Muscle of back (tissue), 11 donors: ENCODE measurements around the gene TERT. TPM values are rescaled to one million over a fixed set of nuclear protein-coding genes. Genes with fewer than 3 reads are reported as not detected.
A peak's percentile ranks its signal among the peaks of the same experiment; 100 is the strongest.
"Not testable (repeated sequence)": the region's sequence is repeated elsewhere in the genome, so short reads cannot be mapped to it uniquely, and the experiment has no call there.

Source experiments
- DNase-seq, 3 donors: peaks; one replicate each; pipeline versions ENCODE4 v3.0.0 to v3.0.0-alpha.2; 2013
- polyA plus RNA-seq, 10 donors: library from polyadenylated mRNA; unstranded; fragments of 120-200 nt; gene quantifications; one replicate each; pipeline ENCODE4 v1.2.1, GENCODE V29; 2013; ENCODE audit not compliant: insufficient read length in 10 of 10

Gene TERT
- polyA plus RNA-seq, 10 donors: 0.08 TPM; not detected in 9

DNA sequence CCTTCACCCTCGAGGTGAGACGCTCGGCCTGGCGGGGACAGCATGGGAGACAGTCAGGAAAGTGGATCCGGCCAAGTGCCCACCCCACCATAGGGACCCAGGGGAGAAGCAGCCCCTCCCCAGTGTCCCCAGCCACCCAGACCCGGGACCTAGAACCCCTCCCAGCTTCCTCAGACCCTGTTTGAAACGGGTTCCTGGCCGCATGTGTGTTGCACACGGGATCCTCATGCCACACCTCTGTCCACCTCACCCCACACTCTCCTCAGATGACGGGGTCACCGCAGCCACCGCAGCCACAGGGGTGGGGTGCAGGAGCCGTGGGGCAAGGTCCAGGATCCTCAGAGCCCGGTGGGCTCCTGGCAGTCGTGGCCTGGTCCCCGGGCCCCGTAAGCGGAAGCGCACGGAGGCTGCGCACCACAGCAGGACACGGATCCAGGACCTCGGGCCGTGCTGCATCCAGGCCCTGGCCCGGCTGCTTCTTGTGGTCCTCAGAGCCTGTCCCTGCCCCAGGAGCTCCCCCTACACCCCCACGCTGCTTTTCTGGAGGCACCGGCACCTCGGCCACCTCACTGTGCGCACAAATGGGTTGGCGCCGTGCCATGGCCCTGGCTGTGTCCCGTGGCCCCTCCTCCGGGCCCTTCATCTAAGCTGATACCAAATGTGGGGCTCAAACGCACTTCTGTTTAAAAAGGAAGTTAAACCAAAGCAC lies 15.3 kb downstream of the TERT start:
- DNase-seq: no peak

DNA sequence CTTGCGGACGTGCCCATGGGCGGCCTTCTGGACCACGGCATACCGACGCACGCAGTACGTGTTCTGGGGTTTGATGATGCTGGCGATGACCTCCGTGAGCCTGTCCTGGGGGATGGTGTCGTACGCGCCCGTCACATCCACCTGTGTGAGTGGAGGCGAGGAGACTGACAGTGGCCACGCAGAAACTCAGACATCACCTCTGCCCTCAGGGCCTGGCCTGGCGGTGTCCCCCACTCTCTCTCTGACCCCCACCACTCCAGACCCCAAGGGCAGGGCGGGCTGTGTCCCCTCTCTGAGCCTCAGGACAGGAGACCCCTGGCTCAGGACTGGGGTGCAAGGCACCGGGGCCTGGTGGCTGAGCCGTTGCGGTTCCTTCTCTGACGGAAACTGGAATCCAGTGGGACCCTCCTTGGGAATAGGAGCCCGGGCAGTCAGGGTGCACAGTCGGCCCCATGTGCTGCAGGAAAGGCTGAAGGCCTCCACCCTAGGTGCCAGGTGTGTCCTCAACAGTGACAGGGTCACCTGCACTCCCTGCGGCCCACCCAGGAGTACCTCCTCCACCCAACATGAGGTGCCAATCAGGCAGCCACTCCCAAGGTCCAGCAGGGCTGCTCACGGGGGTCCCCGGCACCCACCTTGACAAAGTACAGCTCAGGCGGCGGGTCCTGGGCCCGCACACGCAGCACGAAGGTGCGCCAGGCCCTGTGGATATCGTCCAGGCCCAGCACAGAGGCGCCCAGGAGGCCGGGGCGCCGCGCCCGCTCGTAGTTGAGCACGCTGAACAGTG lies 16.0 kb downstream of the TERT start:
- no peak for DNase-seq

DNA sequence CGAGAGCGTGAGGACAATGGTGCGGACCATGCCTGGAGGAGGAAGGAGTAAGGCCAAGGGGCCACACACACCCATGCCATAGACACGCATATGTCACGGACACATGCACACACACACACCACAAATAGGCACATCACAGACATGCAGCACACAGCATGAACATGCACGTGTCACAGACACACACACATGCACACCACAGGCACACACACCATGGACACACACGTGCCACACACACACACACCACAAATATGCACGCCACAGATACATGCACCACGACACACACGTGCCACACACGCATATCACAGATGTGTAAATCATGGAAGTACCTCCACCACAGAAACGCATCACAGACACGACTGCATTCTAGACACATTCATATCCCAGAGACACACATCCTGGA lies 16.7 kb downstream of the TERT start:
- DNase-seq: no peak

DNA sequence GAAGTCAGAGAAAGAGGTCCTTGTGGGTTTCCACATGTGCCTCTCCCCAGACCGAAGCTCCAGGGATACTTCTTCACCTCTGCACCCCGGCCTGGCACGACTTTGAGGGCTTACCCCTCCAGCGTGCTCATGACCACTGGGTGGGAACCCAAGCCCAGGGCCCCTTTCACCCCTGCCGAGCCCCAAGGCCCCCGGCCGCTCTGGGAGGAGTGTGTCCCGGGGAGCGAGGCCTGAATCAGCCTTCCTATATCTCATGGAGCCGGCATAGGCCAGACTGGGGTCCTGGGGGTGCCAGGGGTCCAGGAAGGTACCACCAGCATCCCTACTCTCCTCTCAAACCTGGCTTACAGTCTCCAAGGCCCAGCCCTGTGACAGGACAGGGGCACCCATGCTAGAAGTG lies 17.1 kb downstream of the TERT start:
- no peak for DNase-seq

DNA sequence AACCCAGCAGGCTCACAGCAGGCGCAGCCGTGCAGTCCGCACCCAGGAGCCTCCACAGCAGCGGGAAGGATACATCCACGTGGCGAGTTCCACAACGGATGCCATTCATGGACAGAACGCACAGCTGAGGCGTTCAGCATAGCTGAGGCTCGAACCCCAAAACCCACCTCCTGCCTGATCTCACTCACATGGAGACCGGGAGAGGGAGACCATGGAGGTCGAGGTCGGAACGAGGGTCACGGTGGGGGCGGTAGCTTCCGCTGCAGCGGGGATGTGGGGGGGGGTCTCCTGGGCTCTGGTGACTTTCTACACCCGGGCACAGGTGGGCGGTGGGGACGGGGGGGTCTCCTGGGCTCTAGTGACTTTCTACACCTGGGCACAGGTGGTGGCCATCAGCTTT lies 17.5 kb downstream of the TERT start:
- DNase-seq: no peak

DNA sequence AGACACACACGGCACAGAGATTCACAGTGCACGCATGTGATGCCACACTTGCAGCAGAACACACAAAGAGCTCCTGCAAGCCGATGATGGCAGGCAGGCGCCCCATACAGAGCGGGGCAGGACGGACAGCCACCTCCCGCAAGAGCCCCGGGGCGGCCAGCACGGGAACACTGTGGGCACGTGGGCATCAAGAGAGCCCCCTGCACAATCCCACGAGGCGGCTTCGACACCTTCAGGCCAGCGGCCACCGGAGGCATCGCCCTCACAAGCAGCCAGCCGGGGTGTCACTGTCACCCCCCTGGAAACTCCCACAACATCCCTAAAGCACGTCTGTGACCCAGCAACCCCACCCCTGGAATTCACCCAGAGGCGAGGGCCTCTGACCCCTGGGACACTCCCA lies 17.9 kb downstream of the TERT start:
- no peak for DNase-seq

DNA sequence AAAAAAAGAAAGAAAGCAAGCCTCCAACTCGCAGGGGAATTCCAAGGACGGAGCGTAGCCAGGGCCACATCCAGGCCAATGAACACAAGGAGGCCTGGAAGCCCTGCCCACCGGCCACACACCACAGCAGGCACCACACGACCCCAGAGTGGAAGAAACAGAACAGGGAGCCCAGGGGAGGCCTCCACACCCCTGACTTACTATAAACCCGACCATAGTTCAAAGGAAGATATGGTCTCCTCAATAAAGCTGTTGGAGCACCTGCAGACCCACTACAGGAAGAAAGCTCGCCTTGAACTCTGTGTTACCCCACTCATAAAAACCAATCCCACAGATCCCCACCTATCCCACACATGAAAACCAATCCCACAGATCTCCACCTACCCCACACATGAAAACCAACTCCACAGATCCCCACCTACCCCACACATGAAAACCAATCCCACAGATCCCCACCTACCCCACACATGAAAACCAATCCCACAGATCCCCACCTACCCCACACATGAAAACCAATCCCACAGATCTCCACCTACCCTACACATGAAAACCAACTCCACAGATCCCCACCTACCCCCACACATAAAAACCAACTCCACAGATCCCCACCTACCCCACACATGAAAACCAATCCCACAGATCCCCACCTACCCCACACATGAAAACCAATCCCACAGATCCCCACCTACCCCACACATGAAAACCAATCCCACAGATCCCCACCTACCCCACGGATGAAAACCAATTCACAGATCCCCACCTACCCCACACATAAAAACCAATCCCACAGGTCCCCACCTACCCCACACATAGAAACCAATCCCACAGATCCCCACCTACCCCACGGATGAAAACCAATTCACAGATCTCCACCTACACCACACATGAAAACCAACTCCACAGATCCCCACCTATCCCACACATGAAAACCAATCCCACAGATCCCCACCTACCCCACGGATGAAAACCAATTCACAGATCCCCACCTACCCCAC lies 19.2 kb downstream of the TERT start:
- DNase-seq: not testable (repeated sequence)

DNA sequence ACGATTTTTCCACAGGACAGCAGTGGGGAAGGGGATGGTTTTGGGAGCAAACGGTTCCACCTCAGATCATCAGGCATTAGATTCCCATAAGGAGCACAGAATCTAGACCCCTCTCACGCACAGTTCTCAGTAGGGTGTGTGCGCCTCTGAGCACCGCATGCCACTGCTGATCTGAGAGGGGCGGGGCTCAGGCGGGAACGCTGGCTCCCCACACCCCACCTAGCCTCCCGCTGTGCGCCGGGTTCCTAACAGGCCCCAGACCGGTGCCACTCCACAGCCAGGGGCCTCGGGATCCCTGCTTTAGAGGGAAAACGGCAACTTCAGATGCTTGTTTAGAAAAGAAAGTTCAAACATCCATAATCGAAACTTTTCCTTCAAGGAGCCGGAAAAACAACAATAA lies 20.4 kb downstream of the TERT start:
- no peak for DNase-seq

DNA sequence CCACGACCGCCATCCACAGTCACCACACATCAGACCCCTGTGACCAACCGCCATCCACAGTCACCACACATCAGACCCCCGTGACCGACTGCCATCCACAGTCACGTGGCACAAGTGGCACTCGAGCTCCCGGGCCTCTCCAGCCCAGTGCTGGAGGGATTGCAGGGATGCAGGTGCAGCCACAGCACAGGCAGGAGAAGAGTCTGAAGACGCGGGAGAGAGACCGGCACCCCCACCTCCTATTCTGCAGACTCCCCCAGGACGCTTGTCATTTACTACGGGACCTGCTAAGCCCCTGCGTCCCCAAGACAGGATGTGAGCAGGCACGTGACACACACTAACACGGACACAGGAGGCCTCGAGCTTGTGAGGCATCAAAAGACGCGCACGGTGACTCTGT lies 21.1 kb downstream of the TERT start:
- no peak for DNase-seq

DNA sequence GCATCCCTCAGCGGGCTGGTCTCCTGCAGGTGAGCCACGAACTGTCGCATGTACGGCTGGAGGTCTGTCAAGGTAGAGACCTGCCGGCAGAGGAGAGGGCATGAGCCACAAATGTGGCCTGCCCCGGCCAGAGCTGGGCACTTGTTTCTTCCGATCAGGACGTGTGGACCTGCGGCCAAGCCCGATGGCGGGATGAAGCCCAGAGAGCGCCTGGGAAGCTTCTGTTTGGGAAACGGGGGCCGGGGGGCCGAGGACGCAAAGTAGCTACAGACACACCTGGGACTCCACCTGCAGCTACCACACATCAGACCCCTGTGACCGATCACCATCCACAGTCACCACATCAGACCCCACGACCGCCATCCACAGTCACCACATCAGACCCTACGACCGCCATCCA lies 22.7 kb downstream of the TERT start:
- DNase-seq: no peak

DNA sequence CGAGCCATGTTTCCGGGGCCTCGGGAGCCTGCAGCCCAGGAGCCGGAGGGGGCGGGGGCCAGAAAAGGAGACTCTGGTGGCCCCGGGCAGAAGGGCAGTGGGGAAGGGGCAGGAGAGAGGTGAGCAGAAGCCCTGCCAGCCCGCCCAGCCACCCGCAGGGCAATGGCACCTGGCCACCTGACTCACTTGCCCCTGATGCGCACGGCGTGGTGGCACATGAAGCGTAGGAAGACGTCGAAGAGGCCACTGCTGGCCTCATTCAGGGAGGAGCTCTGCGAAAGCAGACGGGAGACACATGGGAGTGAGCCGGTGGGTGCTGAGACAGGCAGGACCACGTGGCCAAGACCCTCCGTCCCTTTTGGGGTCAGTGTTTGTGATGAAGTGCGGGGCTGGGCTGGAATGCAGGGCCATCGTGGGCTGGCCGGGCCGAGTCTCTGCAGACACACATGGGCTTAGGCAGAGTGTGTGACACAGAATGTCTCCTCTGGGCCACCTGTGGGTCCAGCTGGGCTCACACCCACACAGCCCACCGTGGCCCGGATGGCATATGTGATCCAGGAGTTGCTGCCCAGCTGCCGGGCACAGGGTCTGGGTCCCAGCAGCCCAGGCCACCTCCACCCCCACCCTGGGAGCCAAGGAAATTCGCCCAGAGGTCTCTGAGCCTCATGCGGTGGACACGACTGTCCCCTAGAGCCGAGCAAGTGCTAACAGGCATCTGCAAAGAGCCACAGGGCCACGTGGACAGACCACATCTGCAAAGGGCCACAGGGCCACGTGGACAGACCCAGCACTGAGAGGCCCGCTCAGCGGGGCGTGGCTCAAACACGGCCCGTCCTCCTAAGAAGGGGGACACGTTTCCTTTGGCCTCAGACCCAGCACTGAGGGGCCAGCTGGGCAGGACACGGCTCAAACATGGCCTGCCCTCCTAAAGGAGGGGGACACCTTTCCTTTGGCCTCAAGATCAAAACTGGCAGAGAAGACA lies 23.6 kb downstream of the TERT start:
- DNase-seq: no peak

DNA sequence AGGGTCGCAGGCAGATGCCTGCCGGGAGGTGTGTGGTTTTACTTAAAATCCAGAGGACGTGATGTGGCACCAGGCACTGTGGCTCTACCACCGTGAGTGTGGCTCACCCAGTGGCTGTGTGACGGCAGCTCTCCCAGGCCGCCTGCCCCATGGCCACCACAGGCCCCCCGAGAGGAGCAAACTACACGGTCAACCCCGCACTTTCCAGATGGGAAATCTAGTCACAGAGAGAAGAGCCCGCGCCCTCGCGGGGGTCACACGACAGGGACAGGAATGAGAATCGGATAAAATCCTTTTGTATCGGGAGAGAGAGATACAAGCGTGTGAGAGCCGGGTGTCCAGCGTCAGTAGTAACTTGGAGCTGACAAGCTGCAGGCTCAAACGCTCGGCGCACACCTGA lies 24.4 kb downstream of the TERT start:
- no peak for DNase-seq

DNA sequence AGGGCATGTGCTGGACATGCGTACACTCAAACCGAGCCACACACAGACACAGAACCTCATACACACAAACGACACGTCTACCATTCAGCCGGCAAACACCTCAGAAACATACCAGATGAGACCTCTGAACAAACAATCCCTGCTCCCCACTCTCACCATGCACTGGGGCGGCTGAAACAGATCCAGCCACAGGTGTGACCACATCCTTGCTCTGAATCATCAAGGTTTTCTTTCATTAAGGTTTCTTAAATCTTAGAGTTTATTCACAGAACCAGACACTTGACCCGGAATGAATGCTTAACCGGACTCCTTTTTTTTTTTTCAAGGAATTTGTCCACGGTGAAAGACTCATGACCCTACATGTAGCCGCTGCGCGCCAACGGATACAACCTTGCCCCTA lies 26.2 kb downstream of the TERT start:
- DNase-seq: no peak

DNA sequence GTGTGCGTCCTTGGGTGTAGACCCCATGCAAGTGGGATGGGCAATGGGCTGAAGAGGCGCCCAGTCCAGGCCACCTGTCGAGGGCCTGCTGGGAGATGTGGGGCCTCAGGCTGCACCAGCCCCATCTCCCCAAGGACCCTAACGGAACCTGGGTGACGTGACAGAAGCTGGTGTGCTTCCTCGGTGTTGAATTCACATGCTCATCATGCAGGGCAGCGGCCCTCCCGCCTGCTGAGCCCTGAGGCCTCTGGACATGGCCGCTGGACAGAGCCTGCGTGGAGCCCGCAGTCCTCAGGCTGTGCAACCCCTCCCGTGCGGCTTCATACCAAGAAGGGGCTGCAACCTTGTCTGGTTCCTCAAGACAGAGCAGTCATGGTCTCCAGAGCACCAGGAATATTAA lies 26.8 kb downstream of the TERT start:
- DNase-seq: no peak

DNA sequence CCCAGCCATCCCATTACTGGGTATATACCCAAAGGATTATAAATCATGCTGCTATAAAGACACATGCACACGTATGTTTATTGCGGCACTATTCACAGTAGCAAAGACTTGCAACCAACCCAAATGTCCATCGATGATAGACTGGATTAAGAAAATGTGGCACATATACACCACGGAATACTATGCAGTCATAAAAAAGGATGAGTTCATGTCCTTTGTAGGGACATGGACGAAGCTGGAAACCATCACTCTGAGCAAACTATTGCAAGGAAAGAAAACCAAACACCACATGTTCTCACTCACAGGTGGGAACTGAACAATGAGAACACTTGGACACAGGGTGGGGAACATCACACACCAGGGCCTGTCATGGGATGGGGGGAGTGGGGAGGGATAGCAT lies 27.4 kb downstream of the TERT start:
- not testable (repeated sequence) for DNase-seq

DNA sequence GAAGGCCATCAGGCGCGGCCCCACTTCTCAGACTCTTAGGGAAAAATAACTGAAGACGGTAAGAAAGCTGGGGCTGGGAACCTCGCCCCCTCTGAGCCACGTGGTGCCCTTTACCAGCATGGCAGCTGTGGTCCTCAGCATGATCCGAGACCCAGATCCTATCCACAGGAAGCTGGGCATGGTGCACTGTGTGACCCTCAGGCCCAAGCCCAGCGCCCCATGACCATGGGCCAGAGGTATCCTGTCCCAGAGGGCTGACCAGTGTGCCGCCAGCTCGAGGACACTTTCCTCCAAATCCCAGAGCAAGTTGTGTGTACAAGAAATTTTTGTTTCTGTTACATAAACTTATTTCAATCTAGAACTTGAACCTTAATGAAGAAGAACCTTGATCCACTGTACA lies 28.1 kb downstream of the TERT start:
- no peak for DNase-seq

DNA sequence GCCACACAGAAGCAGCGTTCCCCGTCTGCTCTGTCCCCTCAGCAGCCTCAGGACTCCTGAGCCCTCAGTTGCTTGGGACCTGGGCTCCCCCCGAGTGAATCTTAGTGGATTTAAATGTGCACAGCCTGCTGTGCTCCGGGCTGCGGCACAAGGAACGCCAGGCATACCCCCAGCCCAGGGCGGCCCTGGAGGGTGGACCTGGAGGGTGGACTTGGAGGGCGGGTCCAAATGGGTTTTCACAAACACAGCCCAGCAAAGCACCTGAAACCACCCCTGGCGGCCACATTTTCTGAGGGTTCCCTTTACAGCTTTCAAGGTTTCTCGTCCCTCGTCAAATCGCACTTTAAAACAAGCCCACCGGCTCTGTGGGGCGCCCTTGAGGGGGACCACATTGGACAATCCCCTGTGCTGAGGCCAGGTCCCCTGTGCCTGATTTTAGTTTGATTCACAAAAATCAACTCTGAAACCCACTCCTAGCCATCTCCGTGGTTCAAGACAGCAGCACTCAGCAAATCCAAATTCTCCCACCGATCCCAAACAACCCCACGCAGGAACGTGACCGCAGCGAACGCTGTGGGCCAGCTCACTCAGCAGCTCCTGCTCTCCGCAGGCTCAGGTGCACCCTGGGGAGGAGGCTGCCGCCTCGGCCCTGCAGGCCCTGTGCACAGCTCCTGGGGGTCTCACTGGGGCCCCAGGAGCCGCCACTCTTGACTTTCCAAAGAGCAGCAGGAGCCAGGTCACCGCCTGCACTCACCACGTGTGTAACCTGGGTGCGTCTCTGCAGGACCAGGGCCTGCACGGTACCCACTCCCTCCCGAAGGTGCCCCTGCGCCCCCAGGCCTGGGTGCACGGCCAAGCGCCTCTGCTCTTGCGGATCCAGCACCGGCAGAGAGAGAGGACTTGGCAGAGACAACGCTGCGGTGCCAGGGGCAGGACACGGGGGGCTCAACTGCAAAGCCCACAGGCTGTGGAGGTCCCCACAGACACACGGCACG lies 29.1 kb downstream of the TERT start:
- DNase-seq: no peak

DNA sequence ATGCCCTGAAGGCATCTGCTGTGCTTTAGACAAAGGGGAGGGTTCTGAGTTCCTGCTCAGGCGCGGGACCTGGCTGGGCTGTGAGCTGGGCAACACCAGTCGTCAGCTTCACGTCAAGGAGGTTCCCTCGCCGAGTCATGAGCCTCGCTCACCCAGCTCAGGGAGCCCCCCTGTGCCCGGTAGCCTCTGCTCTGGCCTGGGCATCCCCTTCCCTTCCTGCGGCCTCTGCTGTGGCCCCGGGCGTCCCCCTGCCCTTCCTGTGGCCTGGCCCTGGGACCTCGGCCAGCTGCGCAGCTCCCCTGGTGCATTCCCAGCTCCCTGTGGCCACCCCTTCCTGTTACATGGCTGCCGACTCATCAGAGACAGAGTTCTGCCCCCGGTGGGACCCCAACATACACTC lies 29.8 kb downstream of the TERT start:
- DNase-seq: no peak

DNA sequence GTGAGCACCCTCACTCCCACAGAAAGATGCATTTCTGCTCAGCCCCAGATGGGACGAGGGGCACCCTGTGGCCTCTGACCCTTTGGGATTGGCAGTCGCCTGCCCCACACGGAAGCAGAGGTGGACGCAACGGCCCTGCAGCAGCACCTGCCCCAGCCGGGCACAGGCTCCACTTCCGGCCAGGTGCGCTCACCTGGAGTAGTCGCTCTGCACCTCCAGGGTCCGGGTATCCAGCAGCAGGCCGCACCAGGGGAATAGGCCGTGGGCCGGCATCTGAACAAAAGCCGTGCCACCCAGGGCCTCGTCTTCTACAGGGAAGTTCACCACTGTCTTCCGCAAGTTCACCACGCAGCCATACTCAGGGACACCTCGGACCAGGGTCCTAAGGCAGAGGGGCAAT lies 30.7 kb downstream of the TERT start:
- DNase-seq: no peak

DNA sequence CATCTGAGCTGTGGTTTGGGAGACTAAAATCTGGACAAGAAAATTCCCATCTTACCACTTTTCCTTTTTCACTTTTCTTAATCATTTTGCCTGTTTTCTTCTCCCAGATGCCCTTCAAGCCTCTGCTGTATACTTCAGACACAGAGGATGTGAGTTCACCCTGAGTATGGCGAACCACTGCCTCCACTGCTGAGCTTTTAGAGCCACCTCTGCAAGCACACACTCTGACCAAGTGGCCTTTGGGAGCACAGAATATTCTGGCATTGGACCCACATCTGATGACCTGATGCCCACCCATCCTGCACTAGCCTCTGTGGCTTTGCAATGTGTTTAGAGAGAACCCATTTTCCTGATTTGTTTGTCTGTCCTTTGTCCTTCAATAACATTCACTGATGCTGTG lies 32.5 kb downstream of the TERT start:
- peak in 1 of 3 donors; percentile 10 for DNase-seq
